ENCODE results near the gene DCP2.

GRCh38 chr5:113025596-113025995, 49.0 kb downstream of the DCP2 start:
- TF ChIP-seq CTCF (IDR thresholded peaks at IDR 0.05) (no peak), POLR2A (IDR thresholded peaks at IDR 0.05) (no peak), POLR2AphosphoS5 (IDR thresholded peaks at IDR 0.05) (no peak)

Data from breast epithelium (tissue), 3 donors.